ENCODE results near the gene ST8SIA5. TPM values are rescaled to one million over a fixed set of nuclear protein-coding genes. Genes with fewer than 3 reads are reported as not detected.

The ST8SIA5 gene
- polyA plus RNA-seq, 1 donor from 2014 or later: 0.93 TPM

DNA sequence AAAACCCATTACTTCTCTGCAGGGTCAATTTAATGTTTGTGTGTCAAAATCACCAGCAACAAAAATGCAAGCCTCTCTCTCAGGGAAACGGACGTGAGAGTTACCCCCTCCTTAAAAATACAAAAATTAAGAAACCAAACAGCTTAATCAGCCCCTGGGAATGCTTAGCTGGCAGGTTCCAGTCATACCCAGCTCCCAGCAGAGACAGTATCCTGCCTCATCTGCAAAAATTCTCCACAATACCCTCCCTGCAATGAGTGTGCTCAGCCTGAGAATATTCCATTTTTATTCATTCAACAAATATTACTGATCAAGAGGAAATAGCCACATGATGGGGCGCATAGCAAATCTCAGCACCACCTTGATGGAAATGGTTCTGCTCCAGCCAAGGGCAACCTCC is 36.3 kb downstream of the ST8SIA5 start:
- no peak overlapping the region for H3K9ac ChIP-seq (ENCODE audit: low read length)
- H4K20me1 ChIP-seq (ENCODE audit: insufficient read depth): no peaks in the 10 kb centered on the region
- no peaks in the 10 kb centered on the region for H3K27me3 ChIP-seq (ENCODE audit: insufficient read depth, low read depth, low read length)
- H3K27ac ChIP-seq (ENCODE audit: low read length): no peak overlapping the region
- no peaks in the 10 kb centered on the region for H3F3A ChIP-seq (ENCODE audit: insufficient read depth, low read length, poor library complexity, severe bottlenecking)
- no peaks in the 10 kb centered on the region for H3K9me3 ChIP-seq (ENCODE audit: low read length)
- TF ChIP-seq EZH2 (IDR thresholded peaks at IDR 0.05; ENCODE audit: borderline replicate concordance, insufficient read depth, low read length, poor library complexity, severe bottlenecking): no peak
- TF ChIP-seq, protein P1, sequence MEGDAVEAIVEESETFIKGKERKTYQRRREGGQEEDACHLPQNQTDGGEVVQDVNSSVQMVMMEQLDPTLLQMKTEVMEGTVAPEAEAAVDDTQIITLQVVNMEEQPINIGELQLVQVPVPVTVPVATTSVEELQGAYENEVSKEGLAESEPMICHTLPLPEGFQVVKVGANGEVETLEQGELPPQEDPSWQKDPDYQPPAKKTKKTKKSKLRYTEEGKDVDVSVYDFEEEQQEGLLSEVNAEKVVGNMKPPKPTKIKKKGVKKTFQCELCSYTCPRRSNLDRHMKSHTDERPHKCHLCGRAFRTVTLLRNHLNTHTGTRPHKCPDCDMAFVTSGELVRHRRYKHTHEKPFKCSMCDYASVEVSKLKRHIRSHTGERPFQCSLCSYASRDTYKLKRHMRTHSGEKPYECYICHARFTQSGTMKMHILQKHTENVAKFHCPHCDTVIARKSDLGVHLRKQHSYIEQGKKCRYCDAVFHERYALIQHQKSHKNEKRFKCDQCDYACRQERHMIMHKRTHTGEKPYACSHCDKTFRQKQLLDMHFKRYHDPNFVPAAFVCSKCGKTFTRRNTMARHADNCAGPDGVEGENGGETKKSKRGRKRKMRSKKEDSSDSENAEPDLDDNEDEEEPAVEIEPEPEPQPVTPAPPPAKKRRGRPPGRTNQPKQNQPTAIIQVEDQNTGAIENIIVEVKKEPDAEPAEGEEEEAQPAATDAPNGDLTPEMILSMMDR (IDR thresholded peaks at IDR 0.05; ENCODE audit: poor library complexity, severe bottlenecking): no peak
- TF ChIP-seq EP300 (conservative IDR thresholded peaks at IDR 0.05; ENCODE audit: poor library complexity, severe bottlenecking): no peak
- no peak for TF ChIP-seq RAD21 (conservative IDR thresholded peaks at IDR 0.05)
- TF ChIP-seq SMC3 (conservative IDR thresholded peaks at IDR 0.05; ENCODE audit: poor library complexity): no peak
- no peak for TF ChIP-seq TAF1 (IDR thresholded peaks at IDR 0.05; ENCODE audit: low read depth)
- no peak for TF ChIP-seq POLR2AphosphoS5 (IDR thresholded peaks at IDR 0.05)
- TF ChIP-seq MXI1 (conservative IDR thresholded peaks at IDR 0.05; ENCODE audit: poor library complexity, severe bottlenecking): no peak
- TF ChIP-seq, protein P2, sequence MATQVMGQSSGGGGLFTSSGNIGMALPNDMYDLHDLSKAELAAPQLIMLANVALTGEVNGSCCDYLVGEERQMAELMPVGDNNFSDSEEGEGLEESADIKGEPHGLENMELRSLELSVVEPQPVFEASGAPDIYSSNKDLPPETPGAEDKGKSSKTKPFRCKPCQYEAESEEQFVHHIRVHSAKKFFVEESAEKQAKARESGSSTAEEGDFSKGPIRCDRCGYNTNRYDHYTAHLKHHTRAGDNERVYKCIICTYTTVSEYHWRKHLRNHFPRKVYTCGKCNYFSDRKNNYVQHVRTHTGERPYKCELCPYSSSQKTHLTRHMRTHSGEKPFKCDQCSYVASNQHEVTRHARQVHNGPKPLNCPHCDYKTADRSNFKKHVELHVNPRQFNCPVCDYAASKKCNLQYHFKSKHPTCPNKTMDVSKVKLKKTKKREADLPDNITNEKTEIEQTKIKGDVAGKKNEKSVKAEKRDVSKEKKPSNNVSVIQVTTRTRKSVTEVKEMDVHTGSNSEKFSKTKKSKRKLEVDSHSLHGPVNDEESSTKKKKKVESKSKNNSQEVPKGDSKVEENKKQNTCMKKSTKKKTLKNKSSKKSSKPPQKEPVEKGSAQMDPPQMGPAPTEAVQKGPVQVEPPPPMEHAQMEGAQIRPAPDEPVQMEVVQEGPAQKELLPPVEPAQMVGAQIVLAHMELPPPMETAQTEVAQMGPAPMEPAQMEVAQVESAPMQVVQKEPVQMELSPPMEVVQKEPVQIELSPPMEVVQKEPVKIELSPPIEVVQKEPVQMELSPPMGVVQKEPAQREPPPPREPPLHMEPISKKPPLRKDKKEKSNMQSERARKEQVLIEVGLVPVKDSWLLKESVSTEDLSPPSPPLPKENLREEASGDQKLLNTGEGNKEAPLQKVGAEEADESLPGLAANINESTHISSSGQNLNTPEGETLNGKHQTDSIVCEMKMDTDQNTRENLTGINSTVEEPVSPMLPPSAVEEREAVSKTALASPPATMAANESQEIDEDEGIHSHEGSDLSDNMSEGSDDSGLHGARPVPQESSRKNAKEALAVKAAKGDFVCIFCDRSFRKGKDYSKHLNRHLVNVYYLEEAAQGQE (IDR thresholded peaks at IDR 0.05; ENCODE audit: borderline replicate concordance): no peak
- no peaks in the 10 kb centered on the region for H3K9me2 ChIP-seq (ENCODE audit: insufficient read depth, low read length)
- no peak overlapping the region for H3K4me3 ChIP-seq (ENCODE audit: low read length)
- H3K4me2 ChIP-seq (ENCODE audit: low read length): no peak overlapping the region
- H3K36me3 ChIP-seq (ENCODE audit: insufficient read depth, low read length): no peaks in the 10 kb centered on the region
- no peak overlapping the region for H2AFZ ChIP-seq (ENCODE audit: low read depth, low read length)
- H3K79me2 ChIP-seq (replicated peaks; ENCODE audit: insufficient read depth, low read length): no peaks in the 10 kb centered on the region

DNA sequence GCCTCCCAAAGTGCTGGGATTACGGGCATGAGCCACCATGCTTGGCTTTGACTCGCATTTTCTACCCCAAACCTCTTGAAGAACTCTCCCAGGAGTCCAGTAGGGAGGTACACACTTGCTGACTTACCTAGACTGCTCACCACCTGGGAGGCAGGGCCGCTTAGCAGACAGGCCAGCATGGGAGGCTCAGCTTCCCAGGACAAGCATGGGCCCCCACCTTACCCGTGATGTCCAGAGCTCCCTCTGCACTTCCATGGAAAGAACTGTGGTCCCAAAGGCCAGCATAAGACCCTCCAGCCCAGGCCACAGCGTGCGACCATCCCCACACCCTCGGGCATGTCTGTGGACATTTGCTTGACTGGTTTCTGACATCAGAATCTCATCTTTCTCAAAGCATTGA is 36.8 kb downstream of the ST8SIA5 start:
- Histone ChIP-seq H3K79me2 (replicated peaks; ENCODE audit: insufficient read depth, low read length) (no peaks in the 10 kb centered on the region), H3K9me3 (ENCODE audit: low read length) (no peaks in the 10 kb centered on the region), H3F3A (ENCODE audit: insufficient read depth, low read length, poor library complexity, severe bottlenecking) (no peaks in the 10 kb centered on the region), H3K9me2 (ENCODE audit: insufficient read depth, low read length) (no peaks in the 10 kb centered on the region), H3K27ac (ENCODE audit: low read length) (no peak overlapping the region), H3K9ac (ENCODE audit: low read length) (no peak overlapping the region), H2AFZ (ENCODE audit: low read depth, low read length) (no peak overlapping the region), H3K4me3 (ENCODE audit: low read length) (no peak overlapping the region), H3K27me3 (ENCODE audit: insufficient read depth, low read depth, low read length) (no peaks in the 10 kb centered on the region), H4K20me1 (ENCODE audit: insufficient read depth) (no peaks in the 10 kb centered on the region), H3K4me2 (ENCODE audit: low read length) (no peak overlapping the region), H3K36me3 (ENCODE audit: insufficient read depth, low read length) (no peaks in the 10 kb centered on the region)
- TF ChIP-seq TAF1 (IDR thresholded peaks at IDR 0.05; ENCODE audit: low read depth): no peak
- TF ChIP-seq, protein P2 (IDR thresholded peaks at IDR 0.05; ENCODE audit: borderline replicate concordance): no peak
- no peak for TF ChIP-seq RAD21 (conservative IDR thresholded peaks at IDR 0.05)
- no peak for TF ChIP-seq EP300 (conservative IDR thresholded peaks at IDR 0.05; ENCODE audit: poor library complexity, severe bottlenecking)
- no peak for TF ChIP-seq MXI1 (conservative IDR thresholded peaks at IDR 0.05; ENCODE audit: poor library complexity, severe bottlenecking)
- TF ChIP-seq SMC3 (conservative IDR thresholded peaks at IDR 0.05; ENCODE audit: poor library complexity): no peak
- TF ChIP-seq, protein P1 (IDR thresholded peaks at IDR 0.05; ENCODE audit: poor library complexity, severe bottlenecking): no peak
- TF ChIP-seq EZH2 (IDR thresholded peaks at IDR 0.05; ENCODE audit: borderline replicate concordance, insufficient read depth, low read length, poor library complexity, severe bottlenecking): no peak
- TF ChIP-seq POLR2AphosphoS5 (IDR thresholded peaks at IDR 0.05): no peak

All from neural cell (in vitro differentiated cells).